Measurements from ENCODE around the gene MED26.

MED26 gene

GRCh38 chr19:16603090-16603489 is 24.9 kb downstream of the MED26 start:
- Histone ChIP-seq H3K4me3 (ENCODE audit: low read depth, low read length) (no peak overlapping the region), H3K36me3 (ENCODE audit: control insufficient read depth in 2 of 2, insufficient read depth in 1 of 2, low read length in 2 of 2) (no peaks in the 10 kb centered on the region), H3K4me1 (ENCODE audit: control insufficient read depth, insufficient read depth, low read length) (peaks cover 4% of the 10 kb centered on the region; the same call in 1 of the 2 replicates), H3K9me3 (ENCODE audit: control insufficient read depth, insufficient read depth, low read depth, low read length) (no peaks in the 10 kb centered on the region), H3K27ac (ENCODE audit: extremely low read depth, low read depth, low read length) (no peak overlapping the region)
- no peak for TF ChIP-seq ZNF692 (tag by site-specific recombination; IDR thresholded peaks at IDR 0.05)
- no peak for TF ChIP-seq ZNF558 (tag by site-specific recombination; IDR thresholded peaks at IDR 0.05)
- no peak for TF ChIP-seq ZNF555 (tag by site-specific recombination; conservative IDR thresholded peaks at IDR 0.05)
- 0 out of 2 replicates have a peak, but pooled peaks have one; percentile 8 for TF ChIP-seq ZNF335 (tag by site-specific recombination; conservative IDR thresholded peaks at IDR 0.05)
- TF ChIP-seq ZNF585B (tag by site-specific recombination; IDR thresholded peaks at IDR 0.05): no peak
- TF ChIP-seq IKZF3 (tag by site-specific recombination; IDR thresholded peaks at IDR 0.05): no peak
- peak; percentile 66 for TF ChIP-seq EGR2 (tag by site-specific recombination; IDR thresholded peaks at IDR 0.05; ENCODE audit: low read depth)
- peak; percentile 55 for TF ChIP-seq ZFHX2 (tag by site-specific recombination; conservative IDR thresholded peaks at IDR 0.05)
- POLR2A ChIA-PET: interaction anchor here (1.1 kb wide), 1 partner anchor 31 kb away, joined by 3 read pairs; the partner anchor contains the start of gene SLC35E1
- CTCF ChIA-PET: no interaction called here

DNA sequence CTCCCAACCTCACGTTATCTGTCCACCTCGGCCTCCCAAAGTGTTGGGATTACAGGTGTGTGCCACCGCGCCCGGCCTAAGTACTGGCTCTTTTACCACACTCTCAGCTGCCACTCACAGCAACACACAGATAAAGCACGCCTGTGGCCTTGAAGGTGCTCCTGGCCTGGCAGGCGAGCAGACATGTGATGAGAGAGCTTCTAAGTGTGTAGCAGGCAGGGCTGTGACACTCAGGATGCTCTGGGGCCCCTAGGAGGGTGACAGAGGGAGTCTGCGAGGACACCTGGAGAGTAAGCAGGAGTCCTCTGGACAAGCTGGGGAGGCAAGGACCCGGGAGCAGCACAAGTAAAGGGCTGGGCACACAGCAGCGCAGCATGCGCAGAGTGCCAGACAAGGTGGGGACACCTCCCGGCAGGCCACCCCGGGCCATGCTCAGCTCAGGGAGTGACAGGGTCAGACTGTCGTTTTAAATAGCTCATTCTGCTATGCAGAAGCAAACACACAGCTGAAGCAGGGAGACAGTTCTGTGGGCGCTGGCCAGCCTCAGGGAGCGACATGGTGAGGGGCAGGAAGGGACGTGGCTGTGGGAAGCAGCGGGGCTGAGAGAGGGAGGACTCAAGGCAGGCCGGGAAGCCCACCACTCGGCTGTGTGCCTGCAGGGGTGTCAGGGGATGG is 26.5 kb downstream of the MED26 start:
- Histone ChIP-seq H3K9me3 (ENCODE audit: control insufficient read depth, insufficient read depth, low read depth, low read length) (no peaks in the 10 kb centered on the region), H3K4me3 (ENCODE audit: low read depth, low read length) (no peak overlapping the region), H3K4me1 (ENCODE audit: control insufficient read depth, insufficient read depth, low read length) (no peaks in the 10 kb centered on the region), H3K36me3 (ENCODE audit: control insufficient read depth in 2 of 2, insufficient read depth in 1 of 2, low read length in 2 of 2) (no peaks in the 10 kb centered on the region), H3K27ac (ENCODE audit: extremely low read depth, low read depth, low read length) (no peak overlapping the region)
- ChIA-PET POLR2A (interaction anchor here (1.7 kb wide), 1 partner anchor 14 kb away, joined by 4 read pairs; no protein-coding TSS in a partner anchor), CTCF (no interaction called here)
- no peak for TF ChIP-seq ZFP37 (tag by site-specific recombination; IDR thresholded peaks at IDR 0.05)
- TF ChIP-seq, protein P1, sequence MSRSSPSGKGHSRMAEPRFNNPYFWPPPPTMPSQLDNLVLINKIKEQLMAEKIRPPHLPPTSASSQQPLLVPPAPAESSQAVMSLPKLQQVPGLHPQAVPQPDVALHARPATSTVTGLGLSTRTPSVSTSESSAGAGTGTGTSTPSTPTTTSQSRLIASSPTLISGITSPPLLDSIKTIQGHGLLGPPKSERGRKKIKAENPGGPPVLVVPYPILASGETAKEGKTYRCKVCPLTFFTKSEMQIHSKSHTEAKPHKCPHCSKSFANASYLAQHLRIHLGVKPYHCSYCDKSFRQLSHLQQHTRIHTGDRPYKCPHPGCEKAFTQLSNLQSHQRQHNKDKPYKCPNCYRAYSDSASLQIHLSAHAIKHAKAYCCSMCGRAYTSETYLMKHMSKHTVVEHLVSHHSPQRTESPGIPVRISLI (tag by site-specific recombination; IDR thresholded peaks at IDR 0.05): no peak

DNA sequence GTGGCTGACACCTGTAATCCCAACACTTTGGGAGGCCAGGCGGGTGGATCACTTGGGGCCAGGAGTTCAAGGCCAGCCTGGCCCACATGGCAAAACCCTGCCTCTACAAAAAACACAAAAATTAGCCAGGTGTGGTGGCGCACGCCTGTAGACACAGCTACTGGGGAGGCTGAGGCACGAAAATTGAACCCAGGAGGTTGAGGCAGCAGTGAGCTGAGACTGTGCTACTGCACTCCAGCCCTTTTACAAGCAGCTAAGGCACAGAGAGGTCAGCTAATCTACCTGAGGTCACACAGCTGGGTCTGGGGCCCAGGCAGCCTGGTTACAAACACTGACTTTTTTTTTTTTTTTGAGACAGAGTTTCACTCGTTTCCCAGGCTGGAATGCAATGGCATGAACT is 27.2 kb downstream of the MED26 start:
- ChIA-PET POLR2A (interaction anchor here (1.7 kb wide), 1 partner anchor 15 kb away, joined by 4 read pairs; no protein-coding TSS in a partner anchor), CTCF (no interaction called here)
- H3K4me3 ChIP-seq (ENCODE audit: low read depth, low read length): no peak overlapping the region

More for the DNA sequence above, 27.2 kb downstream of the MED26 start:
- no peaks in the 10 kb centered on the region for H3K36me3 ChIP-seq (ENCODE audit: control insufficient read depth in 2 of 2, insufficient read depth in 1 of 2, low read length in 2 of 2)
- no peaks in the 10 kb centered on the region for H3K9me3 ChIP-seq (ENCODE audit: control insufficient read depth, insufficient read depth, low read depth, low read length)
- no peaks in the 10 kb centered on the region for H3K4me1 ChIP-seq (ENCODE audit: control insufficient read depth, insufficient read depth, low read length)
- TF ChIP-seq SP7 (tag by site-specific recombination; IDR thresholded peaks at IDR 0.05) (no peak), ZNF398 (tag by site-specific recombination; IDR thresholded peaks at IDR 0.05) (no peak), GLIS2 (tag by site-specific recombination; IDR thresholded peaks at IDR 0.05) (no peak), ZNF214 (tag by site-specific recombination; IDR thresholded peaks at IDR 0.05; ENCODE audit: borderline replicate concordance) (no peak), ZBTB10 (tag by site-specific recombination; IDR thresholded peaks at IDR 0.05) (no peak), ZNF518A (tag by site-specific recombination; conservative IDR thresholded peaks at IDR 0.05; ENCODE audit: low read depth) (no peak), ZNF768 (tag by site-specific recombination; IDR thresholded peaks at IDR 0.05) (0 out of 2 replicates have a peak, but pooled peaks have one; percentile 43), ZNF391 (tag by site-specific recombination; IDR thresholded peaks at IDR 0.05; ENCODE audit: borderline replicate concordance, low read depth) (no peak)
- no peak overlapping the region for H3K27ac ChIP-seq (ENCODE audit: extremely low read depth, low read depth, low read length)

All from HEK293 (cell line).